GM18508 (cell line): ENCODE measurements around the gene CNTNAP2.
"Not testable (repeated sequence)": the region's sequence is repeated elsewhere in the genome, so short reads cannot be mapped to it uniquely, and the experiment has no call there.

ENCODE experiments used
- ATAC-seq: cut with Tn5 transposase; IDR thresholded peaks from one replicate; pipeline ENCODE4 v1.9.1; 2021; ENCODE audit warnings: moderate number of reproducible peaks; ENCODE audit not compliant: insufficient read depth, unreplicated experiment

The CNTNAP2 gene

DNA sequence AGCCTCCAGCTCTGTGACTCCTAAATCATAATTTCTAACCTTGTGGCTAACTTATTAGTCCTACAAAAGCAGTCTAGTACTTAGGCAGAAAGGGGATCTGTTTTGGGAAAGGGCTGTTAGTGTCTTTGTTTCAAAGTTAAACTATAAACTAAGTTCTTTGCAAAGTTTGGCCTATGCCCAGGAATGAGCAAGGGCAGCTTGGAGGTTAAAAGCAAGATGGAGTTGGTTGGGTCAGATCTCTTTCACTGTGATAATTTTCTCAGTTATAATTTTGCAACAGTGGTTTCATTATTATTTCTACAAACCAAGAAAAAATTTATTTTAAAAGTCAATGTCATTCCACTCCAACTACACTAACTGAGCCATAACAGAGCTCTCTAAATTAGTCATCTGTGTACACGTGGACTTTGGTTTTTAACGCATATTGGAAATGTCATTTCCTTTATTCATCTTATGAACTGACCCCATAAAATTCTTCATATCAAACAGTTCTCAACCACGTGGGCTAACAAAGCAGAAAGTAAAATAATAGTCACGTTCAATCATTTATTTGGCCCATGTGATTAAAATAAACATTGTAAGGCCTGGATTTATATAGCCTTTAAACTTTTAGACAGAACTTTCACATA is 2330.7 kb downstream of the CNTNAP2 start:
- peak; percentile 96 for ATAC-seq

GRCh38 chr7:148451526-148451925 is 2334.9 kb downstream of the CNTNAP2 start:
- ATAC-seq = not testable (repeated sequence)

GRCh38 chr7:148456351-148456750 is 2339.8 kb downstream of the CNTNAP2 start:
- ATAC-seq = no peak

GRCh38 chr7:148457310-148457921 is 2340.8 kb downstream of the CNTNAP2 start:
- no peak for ATAC-seq

- no peak for ATAC-seq
Measured at GRCh38 chr7:148458263-148458662, 2341.7 kb downstream of the CNTNAP2 start.

GRCh38 chr7:148461392-148462179 is 2345.0 kb downstream of the CNTNAP2 start:
- ATAC-seq = no peak

DNA sequence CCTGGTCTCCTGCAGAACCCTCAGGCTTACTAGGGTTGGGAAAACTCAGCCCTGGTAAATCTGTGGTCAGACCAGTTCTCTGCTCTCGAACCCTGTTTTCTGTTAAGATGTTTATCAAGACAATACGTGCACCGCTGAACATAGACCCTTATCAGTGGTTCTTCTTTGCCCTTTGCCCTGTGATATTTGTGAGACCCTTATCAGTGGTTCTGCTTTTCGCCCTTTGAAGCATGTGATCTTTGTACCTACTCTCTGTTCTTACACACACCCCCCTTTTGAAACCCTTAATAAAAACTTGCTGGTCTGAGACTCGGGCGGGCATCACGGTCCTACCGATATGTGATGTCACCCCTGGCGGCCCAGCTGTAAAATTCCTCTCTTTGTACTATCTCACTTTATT is 2346.2 kb downstream of the CNTNAP2 start:
- not testable (repeated sequence) for ATAC-seq

- no peak for ATAC-seq
Measured at GRCh38 chr7:148463210-148463609, 2346.6 kb downstream of the CNTNAP2 start.

DNA sequence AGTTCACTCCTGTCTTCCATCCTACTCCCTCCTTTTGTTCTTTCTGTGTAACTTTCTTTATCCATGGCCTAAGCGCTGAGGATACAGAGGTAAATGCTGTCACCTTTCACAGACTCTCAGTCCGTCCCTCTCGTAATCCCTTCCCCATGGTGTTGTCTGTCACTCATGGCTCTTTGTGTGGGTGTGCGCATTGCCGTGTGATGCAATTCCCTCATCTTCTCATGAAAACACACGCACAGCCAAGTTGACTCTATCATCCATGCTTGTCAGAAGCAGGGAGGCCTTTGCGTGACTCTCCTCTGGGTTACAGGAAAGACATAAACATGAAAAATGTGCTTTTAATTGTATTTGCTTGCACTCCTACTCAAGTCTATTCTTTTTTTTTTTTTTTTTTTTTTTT is 2348.3 kb downstream of the CNTNAP2 start:
- ATAC-seq = no peak

DNA sequence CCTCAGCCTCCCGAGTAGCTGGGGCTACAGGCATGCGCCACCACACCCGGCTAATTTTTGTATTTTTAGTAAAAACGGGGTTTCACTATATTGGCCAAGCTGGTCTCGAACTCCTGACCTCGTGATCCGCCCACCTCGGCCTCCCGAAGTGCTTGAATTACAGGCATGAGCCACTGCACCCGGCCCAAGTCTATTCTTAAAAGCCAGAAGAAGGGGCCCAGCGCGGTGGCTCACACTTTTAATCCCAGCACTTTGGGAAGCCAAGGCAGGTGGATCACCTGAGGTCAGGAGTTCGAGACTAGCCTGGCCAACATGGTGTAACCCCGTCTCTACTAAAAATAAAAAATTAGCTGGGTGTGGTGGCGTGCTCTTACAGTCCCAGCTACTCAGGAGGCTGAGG is 2348.8 kb downstream of the CNTNAP2 start:
- not testable (repeated sequence) for ATAC-seq

- no peak for ATAC-seq
Measured at GRCh38 chr7:148466120-148466519, 2349.5 kb downstream of the CNTNAP2 start.

GRCh38 chr7:148468700-148469098 is 2352.1 kb downstream of the CNTNAP2 start:
- ATAC-seq = no peak
